Fibroblast of lung (primary cell): ENCODE results near the gene CCR3. TPM values are rescaled to one million over a fixed set of nuclear protein-coding genes. Genes with fewer than 3 reads are reported as not detected.

ENCODE experiments used
- DNase-seq, 2 donors: peaks; one replicate each; pipeline versions ENCODE4 v3.0.0 to v3.0.0-alpha.2; 2010; ENCODE audit warnings: low read depth in 2 of 2
- H2AFZ ChIP-seq: 2 replicates; pipeline ENCODE4 v1.5.1; 2012; ENCODE audit warnings: low read length, control low read depth, inconsistent platforms
- H3K27ac ChIP-seq: 2 replicates; pipeline ENCODE4 v1.5.1; 2011; ENCODE audit warnings: low read length, control low read depth; ENCODE audit not compliant: insufficient read depth
- H3K27me3 ChIP-seq: 2 replicates; pipeline ENCODE4 v1.5.1; 2011; ENCODE audit warnings: mild to moderate bottlenecking, low read length; ENCODE audit not compliant: control insufficient read depth, insufficient read depth
- H3K36me3 ChIP-seq: 2 replicates; pipeline ENCODE4 v1.5.1; 2011; ENCODE audit warnings: low read length; ENCODE audit not compliant: control insufficient read depth, insufficient read depth
- H3K4me1 ChIP-seq: 2 replicates; pipeline ENCODE4 v1.5.1; 2011; ENCODE audit warnings: low read length; ENCODE audit not compliant: control insufficient read depth, insufficient read depth; ENCODE audit errors: extremely low read depth
- H3K4me2 ChIP-seq: 2 replicates; pipeline ENCODE4 v1.5.1; 2011; ENCODE audit warnings: low read length, control low read depth; ENCODE audit not compliant: insufficient read depth; ENCODE audit errors: extremely low read depth
- H3K4me3 ChIP-seq, 4 experiments: fragments of 200-600 bp in 1 of 4; sonication (generic) in 1 of 4; replicated peaks in 1 of 4; 2 replicates each; pipeline ENCODE4 v1.5.1; 2011 to 2016; ENCODE audit warnings: low read length in 4 of 4, low read depth in 3 of 4, mild to moderate bottlenecking in 3 of 4, control low read depth in 2 of 4, inconsistent platforms in 1 of 4, mixed read lengths in 1 of 4; ENCODE audit not compliant: insufficient read depth in 1 of 4; ENCODE audit errors: control extremely low read depth in 1 of 4
- H3K79me2 ChIP-seq: 2 replicates; pipeline ENCODE4 v1.5.1; 2012; ENCODE audit warnings: mild to moderate bottlenecking, low read length, inconsistent platforms; ENCODE audit not compliant: control insufficient read depth, insufficient read depth
- H3K9ac ChIP-seq: 2 replicates; pipeline ENCODE4 v1.5.1; 2011; ENCODE audit warnings: mild to moderate bottlenecking, low read length, control low read depth; ENCODE audit not compliant: insufficient read depth
- H3K9me3 ChIP-seq: 2 replicates; pipeline ENCODE4 v1.5.1; 2012; ENCODE audit warnings: low read depth, low read length; ENCODE audit not compliant: control insufficient read depth, insufficient read depth
- H4K20me1 ChIP-seq: 2 replicates; pipeline ENCODE4 v1.5.1; 2011; ENCODE audit warnings: low read length; ENCODE audit not compliant: control insufficient read depth, insufficient read depth; ENCODE audit errors: extremely low read depth
- CTCF ChIP-seq, 2 donors: IDR thresholded peaks in 1 of 2; conservative IDR thresholded peaks in 1 of 2; 1 replicate in 1 of 2; 2 replicates in 1 of 2; pipeline ENCODE4 v1.5.1; 2011 to 2012; ENCODE audit warnings: low read length in 2 of 2, control low read depth in 1 of 2, inconsistent platforms in 1 of 2, low read depth in 1 of 2, mild to moderate bottlenecking in 1 of 2
- EZH2 ChIP-seq: IDR thresholded peaks from 2 replicates; pipeline ENCODE4 v1.5.1; 2012; ENCODE audit warnings: low read length, control low read depth, mild to moderate bottlenecking; ENCODE audit errors: missing control alignments
- polyA plus RNA-seq, 2 donors: library from polyadenylated mRNA; depleted of rRNA in 1 of 2; stranded (reverse) in 1 of 2; unstranded in 1 of 2; fragments of >200 nt; gene quantifications; 2 replicates each; pipeline ENCODE4 v1.2.1, GENCODE V29; 2011 to 2012; ENCODE audit warnings: missing spikeins in 1 of 2
- total RNA-seq: library from RNA; depleted of rRNA; stranded (reverse); fragments of >200 nt; gene quantifications from 2 replicates; pipeline ENCODE4 v1.2.1, GENCODE V29; 2014

The CCR3 gene
- total and polyA plus RNA-seq, 2 donors (not counting 1 experiment from before 2014, with no cell fraction given): 0.16 to 0.17 TPM

DNA sequence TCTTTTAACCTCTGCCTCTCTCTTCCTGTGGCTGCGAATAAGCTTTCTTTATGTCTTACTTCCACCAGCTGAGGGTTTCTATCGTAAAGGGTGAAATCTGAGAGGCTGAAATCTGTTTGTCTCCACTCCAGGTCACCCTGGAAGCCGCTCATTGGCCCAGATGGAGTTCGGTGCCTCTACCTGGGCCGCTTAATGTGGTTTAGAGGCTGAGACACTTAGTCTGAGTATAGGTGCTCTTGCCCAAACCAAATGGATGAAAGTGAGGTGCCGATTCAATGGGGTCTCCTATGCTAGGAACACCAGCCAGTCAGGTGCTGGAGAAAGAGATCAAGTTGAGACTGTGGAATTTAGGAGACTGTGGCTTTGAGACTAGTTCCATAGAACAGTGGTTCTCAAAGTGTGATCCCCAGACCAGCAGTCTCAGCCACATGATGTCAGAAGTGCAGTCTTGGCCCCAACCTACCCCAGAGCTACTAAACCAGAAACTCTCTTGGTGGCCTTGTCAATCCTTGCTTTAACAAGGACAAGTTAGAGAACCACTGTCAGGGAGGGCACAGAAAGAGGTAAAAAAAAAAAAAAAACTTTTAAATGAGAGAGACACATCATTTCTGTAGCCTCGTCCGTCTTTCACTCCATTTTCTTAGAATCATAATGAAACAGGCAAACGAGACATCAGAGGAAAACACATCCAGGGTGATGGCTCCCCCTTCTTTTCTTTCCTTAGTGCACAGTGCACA, 56.8 kb downstream of the CCR3 start:
- Histone ChIP-seq H3K27me3 (no peaks in the 10 kb centered on the region), H3K9me3 (no peaks in the 10 kb centered on the region), H3K36me3 (no peaks in the 10 kb centered on the region), H3K79me2 (no peaks in the 10 kb centered on the region), H3K4me3 (no peak overlapping the region), H2AFZ (no peak overlapping the region), H3K4me2 (no peak overlapping the region), H4K20me1 (no peaks in the 10 kb centered on the region), H3K9ac (no peak overlapping the region), H3K27ac (no peak overlapping the region), H3K4me1 (no peaks in the 10 kb centered on the region)
- DNase-seq: no peak
- TF ChIP-seq EZH2 (no peak), CTCF (conservative IDR thresholded peaks at IDR 0.05 in 1 of 2, IDR thresholded peaks at IDR 0.05 in 1 of 2; ENCODE audit: low read depth in 1 of 2, low read length in 2 of 2) (no peak)

DNA sequence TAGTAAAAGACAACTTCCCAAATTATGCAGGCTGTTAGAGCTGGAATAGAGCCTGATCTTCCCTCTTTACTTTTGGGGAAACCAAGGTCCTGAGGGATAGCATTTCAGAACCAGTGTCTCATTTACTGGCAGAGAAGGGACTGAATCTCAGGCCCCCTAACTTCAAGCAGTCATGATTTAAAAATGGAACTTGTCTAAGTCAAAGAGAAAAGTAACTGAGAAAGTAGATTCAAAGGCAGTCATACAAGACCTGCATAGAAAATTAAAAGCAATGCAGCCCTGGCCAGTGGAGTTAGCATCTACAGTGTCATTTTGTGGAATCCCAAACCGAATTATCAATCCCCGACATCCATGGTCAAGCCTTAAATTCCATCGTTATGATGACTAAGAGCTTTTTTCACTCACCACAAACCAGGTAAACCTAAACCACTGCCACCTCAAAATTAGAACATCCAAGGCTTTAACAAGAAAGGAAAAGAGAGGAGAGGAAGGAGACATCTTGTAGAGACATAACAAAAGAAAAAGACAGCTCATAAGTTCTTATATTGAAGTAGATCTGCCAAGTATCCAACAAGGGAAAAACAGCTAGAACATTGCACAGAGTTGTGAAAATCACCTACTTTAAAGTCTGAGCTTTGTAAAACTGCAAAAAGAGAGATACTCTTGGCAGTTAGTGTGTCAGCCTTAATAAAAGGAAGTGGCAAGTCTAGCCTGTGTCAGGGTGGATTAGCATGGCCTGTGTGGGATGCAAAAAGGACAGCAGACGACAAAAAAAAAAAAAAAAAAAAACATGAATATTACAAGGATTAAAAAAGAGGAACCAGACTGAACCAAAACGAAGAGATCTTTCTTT, 57.6 kb downstream of the CCR3 start:
- Histone ChIP-seq H3K27me3 (no peaks in the 10 kb centered on the region), H4K20me1 (no peaks in the 10 kb centered on the region), H3K4me2 (no peak overlapping the region), H3K9me3 (no peaks in the 10 kb centered on the region), H3K27ac (no peak overlapping the region), H3K4me1 (no peaks in the 10 kb centered on the region), H3K9ac (no peak overlapping the region), H2AFZ (no peak overlapping the region), H3K36me3 (no peaks in the 10 kb centered on the region), H3K4me3 (no peak overlapping the region), H3K79me2 (no peaks in the 10 kb centered on the region)
- no peak for TF ChIP-seq EZH2
- no peak for TF ChIP-seq CTCF (conservative IDR thresholded peaks at IDR 0.05 in 1 of 2, IDR thresholded peaks at IDR 0.05 in 1 of 2; ENCODE audit: low read depth in 1 of 2, low read length in 2 of 2)
- DNase-seq: no peak

DNA sequence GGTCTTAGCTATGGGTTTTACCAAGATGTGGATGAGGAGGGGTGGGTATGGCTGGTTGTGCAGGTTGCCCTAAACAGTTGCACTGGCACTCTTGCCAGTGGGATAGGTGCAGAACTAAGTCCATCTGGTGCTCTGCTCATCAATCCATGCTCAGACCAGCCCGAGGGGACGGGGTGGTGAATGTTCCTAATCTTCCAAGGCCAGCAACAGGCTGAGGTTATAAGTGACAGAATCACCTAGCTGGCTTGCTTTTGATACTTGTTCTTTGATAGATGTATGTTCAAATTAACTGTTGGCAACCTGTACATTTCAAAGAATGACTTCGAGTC, 58.2 kb downstream of the CCR3 start:
- H3K27ac ChIP-seq: no peak overlapping the region
- no peaks in the 10 kb centered on the region for H3K79me2 ChIP-seq
- H3K4me1 ChIP-seq: no peaks in the 10 kb centered on the region
- H3K4me3 ChIP-seq: no peak overlapping the region
- no peak overlapping the region for H3K9ac ChIP-seq
- H3K9me3 ChIP-seq: no peaks in the 10 kb centered on the region
- no peak for TF ChIP-seq CTCF (conservative IDR thresholded peaks at IDR 0.05 in 1 of 2, IDR thresholded peaks at IDR 0.05 in 1 of 2; ENCODE audit: low read depth in 1 of 2, low read length in 2 of 2)
- H3K4me2 ChIP-seq: no peak overlapping the region
- H4K20me1 ChIP-seq: no peaks in the 10 kb centered on the region
- H2AFZ ChIP-seq: no peak overlapping the region
- H3K36me3 ChIP-seq: no peaks in the 10 kb centered on the region
- no peaks in the 10 kb centered on the region for H3K27me3 ChIP-seq
- no peak for DNase-seq
